Peyer's patch (tissue), 4 donors: ENCODE data around the gene LRIG1.

Source experiments
- POLR2A ChIP-seq, 2 donors: fragments of 450-650 bp; IDR thresholded peaks; one replicate each; pipeline ENCODE4 v1.5.1; 2017; ENCODE audit warnings: antibody characterized with exemption in 2 of 2, mild to moderate bottlenecking in 2 of 2, moderate library complexity in 2 of 2
- TF ChIP-seq, protein P1 (sequence below), 6 experiments: fragments of 450-650 bp in 4 of 6; fragments of 200-600 bp in 2 of 6; sonication (generic) in 1 of 6; IDR thresholded peaks; one replicate each; pipeline ENCODE4 v1.5.1; 2017 to 2019; ENCODE audit warnings: antibody characterized with exemption in 6 of 6, mild to moderate bottlenecking in 3 of 6, moderate library complexity in 1 of 6

DNA sequence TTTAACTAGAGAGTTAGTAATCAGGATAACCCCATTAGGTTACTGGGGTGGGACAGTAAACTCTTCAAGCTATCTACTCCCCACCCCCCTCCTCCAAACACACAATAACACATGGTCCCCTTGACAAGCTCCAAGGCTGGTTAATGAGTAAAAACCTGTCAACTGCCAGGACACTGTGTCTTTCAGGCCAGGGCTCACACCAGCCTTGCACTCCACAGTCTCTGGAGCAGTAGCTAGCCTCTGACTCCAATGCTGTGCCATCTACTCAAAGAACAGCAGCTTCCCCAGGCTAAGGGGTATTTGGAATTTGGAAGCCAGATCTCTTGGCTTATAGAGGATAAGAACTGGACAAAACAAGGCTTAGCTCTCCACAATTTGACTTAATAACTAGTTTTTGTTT lies 115.8 kb downstream of the LRIG1 start:
- TF ChIP-seq, protein P1, sequence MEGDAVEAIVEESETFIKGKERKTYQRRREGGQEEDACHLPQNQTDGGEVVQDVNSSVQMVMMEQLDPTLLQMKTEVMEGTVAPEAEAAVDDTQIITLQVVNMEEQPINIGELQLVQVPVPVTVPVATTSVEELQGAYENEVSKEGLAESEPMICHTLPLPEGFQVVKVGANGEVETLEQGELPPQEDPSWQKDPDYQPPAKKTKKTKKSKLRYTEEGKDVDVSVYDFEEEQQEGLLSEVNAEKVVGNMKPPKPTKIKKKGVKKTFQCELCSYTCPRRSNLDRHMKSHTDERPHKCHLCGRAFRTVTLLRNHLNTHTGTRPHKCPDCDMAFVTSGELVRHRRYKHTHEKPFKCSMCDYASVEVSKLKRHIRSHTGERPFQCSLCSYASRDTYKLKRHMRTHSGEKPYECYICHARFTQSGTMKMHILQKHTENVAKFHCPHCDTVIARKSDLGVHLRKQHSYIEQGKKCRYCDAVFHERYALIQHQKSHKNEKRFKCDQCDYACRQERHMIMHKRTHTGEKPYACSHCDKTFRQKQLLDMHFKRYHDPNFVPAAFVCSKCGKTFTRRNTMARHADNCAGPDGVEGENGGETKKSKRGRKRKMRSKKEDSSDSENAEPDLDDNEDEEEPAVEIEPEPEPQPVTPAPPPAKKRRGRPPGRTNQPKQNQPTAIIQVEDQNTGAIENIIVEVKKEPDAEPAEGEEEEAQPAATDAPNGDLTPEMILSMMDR (IDR thresholded peaks at IDR 0.05) = no peak
- no peak for TF ChIP-seq POLR2A (IDR thresholded peaks at IDR 0.05)
